ENCODE measurements around the gene GRID2IP.
A peak's percentile ranks its signal among the peaks of the same experiment; 100 is the strongest.

The GRID2IP gene

DNA sequence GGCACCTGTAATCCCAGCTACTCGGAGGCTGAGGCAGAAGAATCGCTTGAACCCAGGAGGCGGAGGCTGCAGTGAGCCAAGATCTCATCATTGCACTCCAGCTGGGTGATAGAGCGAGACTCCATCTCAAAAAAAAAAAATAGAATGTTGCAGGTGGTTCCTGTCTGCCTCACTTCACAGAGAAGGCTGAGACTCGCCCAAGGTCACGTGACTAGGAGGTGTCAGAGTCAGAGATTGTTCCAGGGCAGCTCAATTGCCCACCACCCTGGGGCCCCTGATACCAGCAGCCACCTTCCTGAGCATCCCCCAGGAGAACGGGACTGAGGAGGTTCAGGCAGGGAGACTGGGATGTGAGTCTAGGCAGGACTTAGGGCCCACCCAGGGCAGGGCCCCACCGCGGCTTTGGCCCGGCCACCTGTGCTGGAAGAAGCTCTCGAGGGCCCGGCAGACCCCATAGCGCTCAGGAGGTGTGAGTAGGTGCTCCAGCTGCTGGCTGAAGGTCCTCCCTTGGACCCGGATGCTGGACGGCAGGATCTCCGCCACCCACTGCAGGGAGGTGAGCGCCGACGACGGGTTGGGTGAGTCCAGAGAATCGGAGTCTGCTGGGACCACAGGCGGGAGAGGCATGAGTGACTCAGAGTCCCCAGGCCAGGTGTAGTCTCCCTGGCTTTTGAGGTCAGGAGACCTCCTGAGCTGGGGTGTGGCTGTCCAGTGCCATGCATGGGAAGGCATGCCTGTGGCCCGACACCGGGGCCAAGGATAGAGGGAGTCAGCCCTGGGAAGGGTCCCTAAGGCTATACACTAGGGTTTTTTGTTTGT, 30.9 kb downstream of the GRID2IP start:
- no peak for DNase-seq (ENCODE audit: low spot score)
- TF ChIP-seq, protein P1, sequence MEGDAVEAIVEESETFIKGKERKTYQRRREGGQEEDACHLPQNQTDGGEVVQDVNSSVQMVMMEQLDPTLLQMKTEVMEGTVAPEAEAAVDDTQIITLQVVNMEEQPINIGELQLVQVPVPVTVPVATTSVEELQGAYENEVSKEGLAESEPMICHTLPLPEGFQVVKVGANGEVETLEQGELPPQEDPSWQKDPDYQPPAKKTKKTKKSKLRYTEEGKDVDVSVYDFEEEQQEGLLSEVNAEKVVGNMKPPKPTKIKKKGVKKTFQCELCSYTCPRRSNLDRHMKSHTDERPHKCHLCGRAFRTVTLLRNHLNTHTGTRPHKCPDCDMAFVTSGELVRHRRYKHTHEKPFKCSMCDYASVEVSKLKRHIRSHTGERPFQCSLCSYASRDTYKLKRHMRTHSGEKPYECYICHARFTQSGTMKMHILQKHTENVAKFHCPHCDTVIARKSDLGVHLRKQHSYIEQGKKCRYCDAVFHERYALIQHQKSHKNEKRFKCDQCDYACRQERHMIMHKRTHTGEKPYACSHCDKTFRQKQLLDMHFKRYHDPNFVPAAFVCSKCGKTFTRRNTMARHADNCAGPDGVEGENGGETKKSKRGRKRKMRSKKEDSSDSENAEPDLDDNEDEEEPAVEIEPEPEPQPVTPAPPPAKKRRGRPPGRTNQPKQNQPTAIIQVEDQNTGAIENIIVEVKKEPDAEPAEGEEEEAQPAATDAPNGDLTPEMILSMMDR (IDR thresholded peaks at IDR 0.05; ENCODE audit: borderline replicate concordance, control extremely low read depth, extremely low read depth, insufficient read depth, missing control alignments): no peak
- in situ Hi-C loops (cut with MboI; ENCODE audit: low sequenced_read_pairs, unreplicated experiment): no loop called here

DNA sequence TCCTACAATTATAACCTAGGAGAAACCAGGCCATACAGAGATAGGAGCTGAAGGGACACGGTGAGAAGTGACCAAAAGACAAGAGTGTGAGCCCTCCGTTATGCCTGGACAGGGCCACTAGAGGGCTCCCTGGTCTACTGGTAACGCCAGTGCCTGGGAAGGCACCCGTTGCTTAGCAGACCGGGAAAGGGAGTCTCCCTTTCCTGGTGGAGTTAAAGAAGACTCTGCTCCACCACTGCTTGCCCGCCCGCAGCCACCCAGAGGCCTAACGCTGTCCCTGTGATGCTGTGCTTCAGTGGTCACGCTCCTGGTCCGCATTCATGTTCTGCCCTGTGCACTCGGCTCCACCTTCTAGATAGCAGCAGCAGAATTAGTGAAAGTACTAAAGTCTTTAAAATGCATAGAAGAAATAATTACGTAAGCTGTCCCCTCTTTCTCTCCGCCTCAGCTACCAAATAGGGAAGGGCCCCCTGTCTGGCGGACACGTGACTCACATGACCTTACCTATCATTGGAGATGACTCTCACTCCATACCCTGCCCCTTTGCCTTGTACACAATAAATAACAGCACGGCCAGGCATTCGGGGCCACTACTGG, 34.8 kb downstream of the GRID2IP start:
- in situ Hi-C loops (cut with MboI; ENCODE audit: low sequenced_read_pairs, unreplicated experiment): no loop called here
- TF ChIP-seq, protein P1 (IDR thresholded peaks at IDR 0.05; ENCODE audit: borderline replicate concordance, control extremely low read depth, extremely low read depth, insufficient read depth, missing control alignments): peak; percentile 95
- no peak for DNase-seq (ENCODE audit: low spot score)

DNA sequence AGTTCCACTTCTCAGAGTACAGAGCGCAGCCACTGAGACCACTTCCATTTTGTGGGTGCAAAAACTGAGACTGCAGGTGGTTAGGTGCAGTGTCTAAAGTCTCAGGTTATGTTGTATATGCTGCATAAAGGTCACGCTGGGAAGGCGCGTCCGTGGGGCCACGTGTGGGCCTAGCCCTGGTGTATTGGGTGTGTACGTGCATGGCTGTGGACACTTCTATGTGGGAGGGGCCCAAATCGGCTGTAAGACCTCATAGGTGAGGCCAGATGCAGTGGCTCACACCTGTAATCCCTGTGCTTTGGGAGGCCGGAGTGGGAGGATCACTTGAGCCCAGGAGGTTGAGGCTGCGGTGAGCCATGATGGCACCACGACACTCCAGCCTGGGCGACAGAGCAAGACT, 37.7 kb downstream of the GRID2IP start:
- no peak for DNase-seq (ENCODE audit: low spot score)
- in situ Hi-C loops (cut with MboI; ENCODE audit: low sequenced_read_pairs, unreplicated experiment): no loop called here
- TF ChIP-seq, protein P1 (IDR thresholded peaks at IDR 0.05; ENCODE audit: borderline replicate concordance, control extremely low read depth, extremely low read depth, insufficient read depth, missing control alignments): no peak

DNA sequence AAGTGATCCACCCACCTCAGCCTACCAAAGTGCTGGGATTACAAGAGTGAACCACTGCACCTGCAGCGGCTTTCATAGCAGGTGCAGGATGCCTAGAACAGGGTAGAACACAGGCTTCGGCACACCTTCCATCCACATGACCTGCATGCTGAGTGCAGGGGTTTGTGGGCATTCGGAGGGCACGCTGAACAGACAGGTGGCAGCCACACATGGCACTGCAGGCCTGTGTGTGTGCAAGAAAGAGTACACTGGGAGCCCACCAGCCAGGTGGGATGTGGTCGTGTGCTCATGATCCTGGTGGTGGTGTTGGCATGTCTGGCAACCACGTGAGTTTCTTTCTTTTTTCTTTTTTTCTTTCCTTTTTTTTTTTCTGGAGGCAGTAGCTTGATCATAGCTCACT, 38.4 kb downstream of the GRID2IP start:
- no peak for DNase-seq (ENCODE audit: low spot score)
- TF ChIP-seq, protein P1 (IDR thresholded peaks at IDR 0.05; ENCODE audit: borderline replicate concordance, control extremely low read depth, extremely low read depth, insufficient read depth, missing control alignments): no peak
- in situ Hi-C loops (cut with MboI; ENCODE audit: low sequenced_read_pairs, unreplicated experiment): no loop called here

DNA sequence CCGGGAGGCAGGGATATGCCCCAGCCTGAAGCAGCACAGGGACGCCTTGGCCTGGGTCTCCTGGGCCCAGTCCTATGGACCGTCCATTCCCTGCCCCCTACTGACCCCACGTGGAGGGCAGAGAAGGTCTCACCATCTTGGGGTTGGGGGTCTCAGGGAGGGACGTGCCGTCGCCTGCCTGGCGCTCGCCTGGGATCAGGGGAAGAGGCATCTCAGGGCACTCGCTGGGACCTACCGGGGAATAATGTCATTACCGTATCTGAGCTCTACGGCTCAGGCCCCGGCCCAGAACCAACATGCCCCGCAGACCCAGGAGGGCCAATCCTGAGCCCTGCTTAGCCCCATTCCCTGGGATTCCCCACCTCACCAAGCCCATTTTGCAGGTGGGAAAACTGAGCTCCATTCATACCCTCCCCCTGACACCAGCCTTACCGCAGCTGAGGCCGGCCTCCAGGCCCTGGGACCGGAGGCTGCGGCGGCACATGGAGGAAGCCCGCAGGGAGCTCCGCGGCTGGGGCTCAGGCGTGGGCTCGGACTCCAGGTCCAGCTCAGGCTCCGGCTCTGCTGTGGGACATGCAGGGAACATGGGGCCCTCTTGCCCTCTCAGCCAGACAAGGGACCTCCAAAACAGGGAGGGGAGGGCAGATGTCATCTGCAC, 40.7 kb downstream of the GRID2IP start:
- no peak for DNase-seq (ENCODE audit: low spot score)
- TF ChIP-seq, protein P1 (IDR thresholded peaks at IDR 0.05; ENCODE audit: borderline replicate concordance, control extremely low read depth, extremely low read depth, insufficient read depth, missing control alignments): no peak
- in situ Hi-C loops (cut with MboI; ENCODE audit: low sequenced_read_pairs, unreplicated experiment): no loop called here

DNA sequence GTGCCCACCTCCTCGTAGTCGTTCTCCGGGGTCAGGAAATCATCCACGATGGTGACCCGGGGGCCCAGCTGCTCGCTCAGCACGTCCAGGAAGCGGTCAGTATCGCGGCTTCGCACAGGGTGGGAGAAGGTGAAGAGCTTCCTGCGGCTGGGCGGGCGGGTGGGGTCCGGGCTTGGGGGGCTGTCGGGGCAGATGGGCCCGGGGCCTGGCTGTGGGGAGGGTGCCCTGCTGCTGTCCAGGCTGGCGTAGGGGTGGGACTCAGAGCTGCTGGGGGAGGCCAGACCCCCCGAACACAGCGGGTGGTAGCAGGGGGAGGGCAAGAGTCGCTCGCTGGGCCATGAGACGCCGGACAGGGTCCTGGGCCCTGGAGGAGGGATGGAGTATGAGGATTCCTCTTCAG, 42.3 kb downstream of the GRID2IP start:
- no peak for DNase-seq (ENCODE audit: low spot score)
- in situ Hi-C loops (cut with MboI; ENCODE audit: low sequenced_read_pairs, unreplicated experiment): no loop called here
- TF ChIP-seq, protein P1 (IDR thresholded peaks at IDR 0.05; ENCODE audit: borderline replicate concordance, control extremely low read depth, extremely low read depth, insufficient read depth, missing control alignments): no peak

Data from GM13976 (cell line).